MCF 10A (cell line): ENCODE results near the gene GDF15. TPM values are rescaled to one million over a fixed set of nuclear protein-coding genes. Genes with fewer than 3 reads are reported as not detected.

Experiments
- BruUV-seq: library from RNA; stranded (reverse); fragments of 400-500 nt; replicated peaks from 2 replicates; lab custom pipeline; 2021; lab: Mats Ljungman, UMichigan
- CTCF ChIA-PET: fragments of 300-600 bp; sonication (Branson Sonifier 250); formaldehyde crosslinking; extraction: SDS; loops from one replicate; lab custom pipeline; 2021; ENCODE audit warnings: antibody characterized with exemption, inconsistent platforms; lab: Yijun Ruan, JAX
- POLR2A ChIA-PET: fragments of 300-600, 350-650 bp; sonication (Branson Sonifier 250); formaldehyde crosslinking; extraction: SDS; loops from one replicate; lab custom pipeline; 2020; ENCODE audit warnings: antibody characterized with exemption, inconsistent platforms; lab: Yijun Ruan, JAX
- DNase-seq: peaks from one replicate; pipeline ENCODE4 v3.0.0-alpha.2; 2018; ENCODE audit not compliant: unreplicated experiment
- H3K27ac Mint-ChIP-seq: one replicate; pipeline ENCODE4 v1.8.0; 2022; ENCODE audit warnings: mild to moderate bottlenecking, low read depth, mixed read lengths; ENCODE audit not compliant: unreplicated experiment
- H3K27me3 Mint-ChIP-seq: one replicate; pipeline ENCODE4 v1.8.0; 2022; ENCODE audit warnings: mixed read lengths; ENCODE audit not compliant: insufficient read depth, unreplicated experiment
- H3K36me3 Mint-ChIP-seq: one replicate; pipeline ENCODE4 v1.8.0; 2022; ENCODE audit warnings: mild to moderate bottlenecking, moderate library complexity, mixed read lengths; ENCODE audit not compliant: insufficient read depth, unreplicated experiment
- H3K4me1 Mint-ChIP-seq: one replicate; pipeline ENCODE4 v1.8.0; 2022; ENCODE audit warnings: mixed read lengths; ENCODE audit not compliant: insufficient read depth, unreplicated experiment
- H3K4me3 Mint-ChIP-seq: one replicate; pipeline ENCODE4 v1.8.0; 2022; ENCODE audit warnings: mild to moderate bottlenecking, moderate library complexity, mixed read lengths; ENCODE audit not compliant: unreplicated experiment
- H3K9me3 Mint-ChIP-seq: one replicate; pipeline ENCODE4 v1.8.0; 2022; ENCODE audit warnings: mixed read lengths; ENCODE audit not compliant: unreplicated experiment
- intact Hi-C: fragments of 100-400 bp; cut with micrococcal nuclease; formaldehyde crosslinking; loops from 2 replicates; pipeline ENCODE4 v1.14.1; 2022
- total RNA-seq: library from RNA; stranded (reverse); gene quantifications from 2 replicates; pipeline ENCODE4 v1.2.3, GENCODE V29; 2022
- TF ChIP-seq, protein P1 (sequence below): fragments of 200-600 bp; IDR thresholded peaks from one replicate; pipeline ENCODE4 v1.8.0; 2022; ENCODE audit warnings: antibody characterized with exemption, mild to moderate bottlenecking; ENCODE audit not compliant: unreplicated experiment

The GDF15 gene
- total RNA-seq, 1 experiment from 2014 or later: 193 TPM

DNA sequence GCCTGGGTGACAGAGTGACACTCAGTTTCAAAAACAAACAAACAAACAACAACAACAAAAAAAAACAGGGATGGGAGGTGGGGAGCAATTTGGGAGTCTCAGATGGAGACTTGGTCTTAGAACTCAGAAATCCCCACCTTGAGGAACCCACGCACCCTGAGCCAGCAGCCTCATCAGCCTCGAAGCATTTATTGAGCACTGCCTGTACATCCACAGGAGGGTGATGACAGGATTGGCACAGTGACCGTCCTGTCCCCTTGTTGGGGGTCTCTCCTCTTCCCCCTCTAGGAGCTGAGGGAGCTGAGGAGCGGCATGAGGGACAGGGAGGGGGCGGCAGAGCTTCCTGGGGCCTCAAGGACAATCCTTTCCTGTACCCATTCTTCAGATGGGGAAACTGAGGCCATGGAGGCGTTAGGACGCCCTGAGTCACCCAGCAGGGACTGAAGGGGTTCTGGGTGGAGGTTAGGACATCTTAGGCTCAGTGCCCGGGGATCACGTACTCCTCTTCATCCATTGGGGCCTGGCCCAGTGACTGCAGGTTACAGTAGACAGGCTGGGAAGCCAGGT, 5.6 kb downstream of the GDF15 start:
- Mint-ChIP-seq H3K9me3 (no peaks in the 10 kb centered on the region), H3K4me1 (peaks cover 12% of the 10 kb centered on the region), H3K36me3 (peaks cover 36% of the 10 kb centered on the region), H3K4me3 (no peak overlapping the region), H3K27me3 (no peaks in the 10 kb centered on the region), H3K27ac (no peak overlapping the region)
- no peak for DNase-seq
- POLR2A ChIA-PET: interaction anchor here (0.5 to 1.6 kb wide), 5 partner anchors 9 to 180 kb away, joined by 3 to 7 read pairs (median 3); partner anchors contain the start of genes SSBP4 and UBA52
- BruUV-seq: no TSS peak
- intact Hi-C loops: no loop called here
- CTCF ChIA-PET: interaction anchor here (0.6 to 5.5 kb wide), 6 partner anchors 10 to 126 kb away, joined by 3 to 38 read pairs (median 4); no protein-coding TSS in a partner anchor
- TF ChIP-seq, protein P1, sequence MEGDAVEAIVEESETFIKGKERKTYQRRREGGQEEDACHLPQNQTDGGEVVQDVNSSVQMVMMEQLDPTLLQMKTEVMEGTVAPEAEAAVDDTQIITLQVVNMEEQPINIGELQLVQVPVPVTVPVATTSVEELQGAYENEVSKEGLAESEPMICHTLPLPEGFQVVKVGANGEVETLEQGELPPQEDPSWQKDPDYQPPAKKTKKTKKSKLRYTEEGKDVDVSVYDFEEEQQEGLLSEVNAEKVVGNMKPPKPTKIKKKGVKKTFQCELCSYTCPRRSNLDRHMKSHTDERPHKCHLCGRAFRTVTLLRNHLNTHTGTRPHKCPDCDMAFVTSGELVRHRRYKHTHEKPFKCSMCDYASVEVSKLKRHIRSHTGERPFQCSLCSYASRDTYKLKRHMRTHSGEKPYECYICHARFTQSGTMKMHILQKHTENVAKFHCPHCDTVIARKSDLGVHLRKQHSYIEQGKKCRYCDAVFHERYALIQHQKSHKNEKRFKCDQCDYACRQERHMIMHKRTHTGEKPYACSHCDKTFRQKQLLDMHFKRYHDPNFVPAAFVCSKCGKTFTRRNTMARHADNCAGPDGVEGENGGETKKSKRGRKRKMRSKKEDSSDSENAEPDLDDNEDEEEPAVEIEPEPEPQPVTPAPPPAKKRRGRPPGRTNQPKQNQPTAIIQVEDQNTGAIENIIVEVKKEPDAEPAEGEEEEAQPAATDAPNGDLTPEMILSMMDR: no peak

DNA sequence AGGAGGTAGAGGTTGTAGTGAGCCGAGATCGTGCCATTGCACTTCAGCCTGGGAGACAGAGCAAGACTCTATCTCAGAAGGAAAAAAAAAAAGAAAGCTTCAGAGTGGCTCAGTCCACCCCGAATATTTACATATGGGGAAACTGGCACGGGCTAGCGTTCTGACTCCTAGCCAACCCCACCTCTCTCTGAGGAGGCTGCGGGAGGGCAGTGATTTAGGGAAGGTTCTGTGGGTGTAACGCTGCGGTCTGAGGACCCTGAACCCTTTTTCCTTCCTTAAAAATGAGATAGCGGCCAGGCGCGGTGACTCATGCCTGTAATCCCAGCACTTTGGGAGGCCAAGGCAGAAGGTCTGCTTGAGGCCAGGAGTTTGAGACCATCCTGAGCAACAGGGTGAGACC, 6.5 kb downstream of the GDF15 start:
- intact Hi-C loops: no loop called here
- H3K36me3 Mint-ChIP-seq: peaks cover 32% of the 10 kb centered on the region
- ChIA-PET POLR2A (interaction anchor here (1.5 kb wide), 2 partner anchors 10 to 113 kb away, joined by 3 to 4 read pairs; no protein-coding TSS in a partner anchor), CTCF (interaction anchor here (1.7 to 5.5 kb wide), 2 partner anchors 9 to 43 kb away, joined by 5 to 38 read pairs; no protein-coding TSS in a partner anchor)
- no peak overlapping the region for H3K4me3 Mint-ChIP-seq
- no peaks in the 10 kb centered on the region for H3K27me3 Mint-ChIP-seq
- BruUV-seq: no TSS peak
- H3K27ac Mint-ChIP-seq: no peak overlapping the region
- H3K9me3 Mint-ChIP-seq: no peaks in the 10 kb centered on the region
- TF ChIP-seq, protein P1: no peak
- H3K4me1 Mint-ChIP-seq: peaks cover 10% of the 10 kb centered on the region
- DNase-seq: no peak

DNA sequence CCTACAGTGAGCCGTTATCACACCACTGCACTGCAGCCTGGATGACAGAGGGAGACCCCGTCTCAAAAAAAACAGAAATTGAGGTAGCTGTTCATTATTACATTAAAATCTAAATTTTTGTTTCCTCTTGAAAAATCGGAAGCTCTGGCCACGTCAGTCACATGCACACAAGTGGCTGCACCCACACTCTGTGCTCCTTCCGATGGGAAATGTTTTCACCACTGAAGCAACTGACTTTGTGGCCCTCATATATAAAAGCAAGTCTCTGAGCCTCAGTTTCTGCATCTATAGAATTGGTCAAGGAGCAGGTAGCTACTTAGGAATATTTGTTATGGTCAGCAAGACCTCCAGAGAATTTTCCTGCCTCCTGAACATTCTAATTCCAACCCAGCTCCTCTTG, 7.0 kb downstream of the GDF15 start:
- no peak for DNase-seq
- Mint-ChIP-seq H3K27me3 (no peaks in the 10 kb centered on the region), H3K36me3 (peaks cover 28% of the 10 kb centered on the region), H3K27ac (no peak overlapping the region), H3K9me3 (no peaks in the 10 kb centered on the region), H3K4me1 (peaks cover 9% of the 10 kb centered on the region), H3K4me3 (no peak overlapping the region)
- BruUV-seq: no TSS peak
- ChIA-PET CTCF (interaction anchor here (0.6 to 5.5 kb wide), 4 partner anchors 9 to 68 kb away, joined by 3 to 38 read pairs (median 4); no protein-coding TSS in a partner anchor), POLR2A (interaction anchor here (1.5 kb wide), 1 partner anchor 114 kb away, joined by 3 read pairs; no protein-coding TSS in a partner anchor)
- TF ChIP-seq, protein P1: no peak
- intact Hi-C loops: no loop called here

DNA sequence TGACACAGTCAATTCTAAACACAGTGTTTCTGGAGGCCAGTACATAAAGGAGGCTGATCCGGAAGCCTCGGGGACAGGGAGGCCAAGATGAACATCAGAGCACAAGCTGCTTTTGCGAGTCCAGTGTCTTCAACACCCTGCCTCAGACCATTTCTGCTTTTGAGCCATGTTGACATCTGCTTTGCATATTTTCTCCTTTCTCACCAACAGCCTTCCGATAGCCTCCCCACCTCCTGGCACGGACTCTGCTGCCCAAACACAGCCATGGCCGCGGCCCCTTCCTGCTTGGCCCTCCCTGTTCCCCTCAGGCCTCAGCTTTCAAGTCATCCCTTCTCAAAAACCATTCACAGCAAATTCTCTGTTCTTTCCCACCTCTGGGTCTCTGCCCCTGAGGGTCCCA, 7.9 kb downstream of the GDF15 start:
- BruUV-seq: no TSS peak
- POLR2A ChIA-PET: no interaction called here
- Mint-ChIP-seq H3K9me3 (no peaks in the 10 kb centered on the region), H3K27me3 (no peaks in the 10 kb centered on the region), H3K4me3 (no peak overlapping the region), H3K4me1 (peaks cover 12% of the 10 kb centered on the region), H3K36me3 (peaks cover 22% of the 10 kb centered on the region), H3K27ac (no peak overlapping the region)
- CTCF ChIA-PET: interaction anchor here (0.6 to 1.2 kb wide), 3 partner anchors 17 to 50 kb away, joined by 3 to 4 read pairs (median 3); no protein-coding TSS in a partner anchor
- TF ChIP-seq, protein P1: no peak
- intact Hi-C loops: no loop called here
- DNase-seq: no peak
